Measurements from ENCODE around the gene ASB1.

ASB1 gene

DNA sequence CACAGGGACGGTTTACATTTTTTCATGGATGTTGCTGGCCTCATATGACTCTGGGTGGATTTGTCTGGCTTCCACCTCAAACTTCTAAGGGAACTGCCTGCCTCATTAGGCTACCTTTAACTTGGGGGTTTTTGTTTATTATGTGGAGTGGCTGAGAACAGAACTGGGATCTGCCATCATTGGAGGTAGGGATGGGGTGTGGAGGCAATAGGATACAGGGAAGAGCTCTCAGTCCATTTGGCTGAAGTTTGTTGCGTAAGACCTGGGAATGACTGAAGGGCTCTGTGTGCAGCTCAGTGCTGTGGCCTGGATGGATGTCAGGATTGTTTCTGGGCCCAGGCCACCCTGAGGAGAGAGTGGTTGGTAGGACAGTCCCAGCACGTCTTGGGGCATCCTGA is 31.2 kb downstream of the ASB1 start:
- Histone ChIP-seq H3K4me1 (ENCODE audit: control insufficient read depth, insufficient read depth, low read length) (no peaks in the 10 kb centered on the region), H3K4me3 (ENCODE audit: low read depth, low read length) (no peak overlapping the region), H3K36me3 (ENCODE audit: control insufficient read depth in 2 of 2, insufficient read depth in 1 of 2, low read length in 2 of 2) (peaks cover 0 to 4% of the 10 kb centered on the region in 2 experiments; a peak in 1 of 3 replicates), H3K27ac (ENCODE audit: extremely low read depth, low read depth, low read length) (no peak overlapping the region), H3K9me3 (ENCODE audit: control insufficient read depth, insufficient read depth, low read depth, low read length) (no peaks in the 10 kb centered on the region)
- ChIA-PET POLR2A (no interaction called here), CTCF (no interaction called here)
- no peak for TF ChIP-seq ZSCAN16 (tag by site-specific recombination; IDR thresholded peaks at IDR 0.05)
- TF ChIP-seq HOXD13 (CRISPR knock-in tag; IDR thresholded peaks at IDR 0.05; ENCODE audit: borderline replicate concordance), result no peak
- TF ChIP-seq ZFP69B (tag by site-specific recombination; IDR thresholded peaks at IDR 0.05), result no peak
- TF ChIP-seq OVOL3 (tag by site-specific recombination; IDR thresholded peaks at IDR 0.05), result no peak
- no peak for TF ChIP-seq PRDM1 (tag by site-specific recombination; IDR thresholded peaks at IDR 0.05)
- no peak for TF ChIP-seq REPIN1 (tag by site-specific recombination; IDR thresholded peaks at IDR 0.05; ENCODE audit: low read depth)
- TF ChIP-seq ZNF658 (tag by site-specific recombination; IDR thresholded peaks at IDR 0.05), result no peak
- TF ChIP-seq ZNF837 (tag by site-specific recombination; IDR thresholded peaks at IDR 0.05), result no peak
- TF ChIP-seq, protein P1, sequence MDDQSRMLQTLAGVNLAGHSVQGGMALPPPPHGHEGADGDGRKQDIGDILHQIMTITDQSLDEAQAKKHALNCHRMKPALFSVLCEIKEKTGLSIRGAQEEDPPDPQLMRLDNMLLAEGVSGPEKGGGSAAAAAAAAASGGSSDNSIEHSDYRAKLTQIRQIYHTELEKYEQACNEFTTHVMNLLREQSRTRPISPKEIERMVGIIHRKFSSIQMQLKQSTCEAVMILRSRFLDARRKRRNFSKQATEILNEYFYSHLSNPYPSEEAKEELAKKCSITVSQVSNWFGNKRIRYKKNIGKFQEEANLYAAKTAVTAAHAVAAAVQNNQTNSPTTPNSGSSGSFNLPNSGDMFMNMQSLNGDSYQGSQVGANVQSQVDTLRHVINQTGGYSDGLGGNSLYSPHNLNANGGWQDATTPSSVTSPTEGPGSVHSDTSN (CRISPR knock-in tag; IDR thresholded peaks at IDR 0.05), result no peak
- no peak for TF ChIP-seq ZBTB7A (tag by site-specific recombination; IDR thresholded peaks at IDR 0.05; ENCODE audit: low read depth)
- TF ChIP-seq ZNF747 (tag by site-specific recombination; IDR thresholded peaks at IDR 0.05), result no peak
- TF ChIP-seq, protein P2, sequence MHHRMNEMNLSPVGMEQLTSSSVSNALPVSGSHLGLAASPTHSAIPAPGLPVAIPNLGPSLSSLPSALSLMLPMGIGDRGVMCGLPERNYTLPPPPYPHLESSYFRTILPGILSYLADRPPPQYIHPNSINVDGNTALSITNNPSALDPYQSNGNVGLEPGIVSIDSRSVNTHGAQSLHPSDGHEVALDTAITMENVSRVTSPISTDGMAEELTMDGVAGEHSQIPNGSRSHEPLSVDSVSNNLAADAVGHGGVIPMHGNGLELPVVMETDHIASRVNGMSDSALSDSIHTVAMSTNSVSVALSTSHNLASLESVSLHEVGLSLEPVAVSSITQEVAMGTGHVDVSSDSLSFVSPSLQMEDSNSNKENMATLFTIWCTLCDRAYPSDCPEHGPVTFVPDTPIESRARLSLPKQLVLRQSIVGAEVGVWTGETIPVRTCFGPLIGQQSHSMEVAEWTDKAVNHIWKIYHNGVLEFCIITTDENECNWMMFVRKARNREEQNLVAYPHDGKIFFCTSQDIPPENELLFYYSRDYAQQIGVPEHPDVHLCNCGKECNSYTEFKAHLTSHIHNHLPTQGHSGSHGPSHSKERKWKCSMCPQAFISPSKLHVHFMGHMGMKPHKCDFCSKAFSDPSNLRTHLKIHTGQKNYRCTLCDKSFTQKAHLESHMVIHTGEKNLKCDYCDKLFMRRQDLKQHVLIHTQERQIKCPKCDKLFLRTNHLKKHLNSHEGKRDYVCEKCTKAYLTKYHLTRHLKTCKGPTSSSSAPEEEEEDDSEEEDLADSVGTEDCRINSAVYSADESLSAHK (tag by site-specific recombination; IDR thresholded peaks at IDR 0.05), result no peak
- no peak for TF ChIP-seq OSR2 (tag by site-specific recombination; IDR thresholded peaks at IDR 0.05)
- no peak for TF ChIP-seq ZNF548 (tag by site-specific recombination; IDR thresholded peaks at IDR 0.05)
- no peak for TF ChIP-seq SCRT1 (tag by site-specific recombination; IDR thresholded peaks at IDR 0.05; ENCODE audit: borderline replicate concordance)
- TF ChIP-seq, protein P3, sequence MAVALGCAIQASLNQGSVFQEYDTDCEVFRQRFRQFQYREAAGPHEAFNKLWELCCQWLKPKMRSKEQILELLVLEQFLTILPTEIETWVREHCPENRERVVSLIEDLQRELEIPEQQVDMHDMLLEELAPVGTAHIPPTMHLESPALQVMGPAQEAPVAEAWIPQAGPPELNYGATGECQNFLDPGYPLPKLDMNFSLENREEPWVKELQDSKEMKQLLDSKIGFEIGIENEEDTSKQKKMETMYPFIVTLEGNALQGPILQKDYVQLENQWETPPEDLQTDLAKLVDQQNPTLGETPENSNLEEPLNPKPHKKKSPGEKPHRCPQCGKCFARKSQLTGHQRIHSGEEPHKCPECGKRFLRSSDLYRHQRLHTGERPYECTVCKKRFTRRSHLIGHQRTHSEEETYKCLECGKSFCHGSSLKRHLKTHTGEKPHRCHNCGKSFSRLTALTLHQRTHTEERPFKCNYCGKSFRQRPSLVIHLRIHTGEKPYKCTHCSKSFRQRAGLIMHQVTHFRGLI (tag by site-specific recombination; IDR thresholded peaks at IDR 0.05), result no peak
- TF ChIP-seq ZNF629 (tag by site-specific recombination; IDR thresholded peaks at IDR 0.05), result no peak
- TF ChIP-seq, protein P4, sequence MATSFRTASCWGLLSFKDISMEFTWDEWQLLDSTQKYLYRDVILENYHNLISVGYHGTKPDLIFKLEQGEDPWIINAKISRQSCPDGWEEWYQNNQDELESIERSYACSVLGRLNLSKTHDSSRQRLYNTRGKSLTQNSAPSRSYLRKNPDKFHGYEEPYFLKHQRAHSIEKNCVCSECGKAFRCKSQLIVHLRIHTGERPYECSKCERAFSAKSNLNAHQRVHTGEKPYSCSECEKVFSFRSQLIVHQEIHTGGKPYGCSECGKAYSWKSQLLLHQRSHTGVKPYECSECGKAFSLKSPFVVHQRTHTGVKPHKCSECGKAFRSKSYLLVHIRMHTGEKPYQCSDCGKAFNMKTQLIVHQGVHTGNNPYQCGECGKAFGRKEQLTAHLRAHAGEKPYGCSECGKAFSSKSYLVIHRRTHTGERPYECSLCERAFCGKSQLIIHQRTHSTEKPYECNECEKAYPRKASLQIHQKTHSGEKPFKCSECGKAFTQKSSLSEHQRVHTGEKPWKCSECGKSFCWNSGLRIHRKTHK (tag by site-specific recombination; IDR thresholded peaks at IDR 0.05), result no peak
- TF ChIP-seq GFI1B (tag by site-specific recombination; IDR thresholded peaks at IDR 0.05), result no peak
- TF ChIP-seq ZNF157 (tag by site-specific recombination; IDR thresholded peaks at IDR 0.05), result no peak

- H3K9me3 ChIP-seq (ENCODE audit: control insufficient read depth, insufficient read depth, low read depth, low read length), result no peaks in the 10 kb centered on the region
- ChIA-PET POLR2A (no interaction called here), CTCF (interaction anchor here (1.7 kb wide), 1 partner anchor 88 kb away, joined by 5 read pairs; no protein-coding TSS in a partner anchor)
- H3K4me3 ChIP-seq (ENCODE audit: low read depth, low read length), result no peak overlapping the region
- no peaks in the 10 kb centered on the region for H3K4me1 ChIP-seq (ENCODE audit: control insufficient read depth, insufficient read depth, low read length)
- no peak overlapping the region for H3K27ac ChIP-seq (ENCODE audit: extremely low read depth, low read depth, low read length)
- TF ChIP-seq ATF2 (tag by site-specific recombination; IDR thresholded peaks at IDR 0.05; ENCODE audit: low read depth) (no peak), ZNF792 (tag by site-specific recombination; IDR thresholded peaks at IDR 0.05) (no peak)
- TF ChIP-seq, protein P5, sequence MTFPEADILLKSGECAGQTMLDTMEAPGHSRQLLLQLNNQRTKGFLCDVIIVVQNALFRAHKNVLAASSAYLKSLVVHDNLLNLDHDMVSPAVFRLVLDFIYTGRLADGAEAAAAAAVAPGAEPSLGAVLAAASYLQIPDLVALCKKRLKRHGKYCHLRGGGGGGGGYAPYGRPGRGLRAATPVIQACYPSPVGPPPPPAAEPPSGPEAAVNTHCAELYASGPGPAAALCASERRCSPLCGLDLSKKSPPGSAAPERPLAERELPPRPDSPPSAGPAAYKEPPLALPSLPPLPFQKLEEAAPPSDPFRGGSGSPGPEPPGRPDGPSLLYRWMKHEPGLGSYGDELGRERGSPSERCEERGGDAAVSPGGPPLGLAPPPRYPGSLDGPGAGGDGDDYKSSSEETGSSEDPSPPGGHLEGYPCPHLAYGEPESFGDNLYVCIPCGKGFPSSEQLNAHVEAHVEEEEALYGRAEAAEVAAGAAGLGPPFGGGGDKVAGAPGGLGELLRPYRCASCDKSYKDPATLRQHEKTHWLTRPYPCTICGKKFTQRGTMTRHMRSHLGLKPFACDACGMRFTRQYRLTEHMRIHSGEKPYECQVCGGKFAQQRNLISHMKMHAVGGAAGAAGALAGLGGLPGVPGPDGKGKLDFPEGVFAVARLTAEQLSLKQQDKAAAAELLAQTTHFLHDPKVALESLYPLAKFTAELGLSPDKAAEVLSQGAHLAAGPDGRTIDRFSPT (tag by site-specific recombination; IDR thresholded peaks at IDR 0.05), result no peak
- H3K36me3 ChIP-seq (ENCODE audit: control insufficient read depth in 2 of 2, insufficient read depth in 1 of 2, low read length in 2 of 2), result no peaks in the 10 kb centered on the region
Observed at GRCh38 chr2:238458651-238459050, 31.9 kb downstream of the ASB1 start.

All from HEK293 (cell line).